HCT116 (cell line): ENCODE measurements around the gene ATF7. TPM values are rescaled to one million over a fixed set of nuclear protein-coding genes. Genes with fewer than 3 reads are reported as not detected.

Experiments
- ATAC-seq: fragments of 200-7000 bp; cut with Tn5 transposase; 2 replicates; pipeline ENCODE4 v1.9.1; 2020; ENCODE audit warnings: mild to moderate bottlenecking, moderate library complexity
- BruUV-seq: library from RNA; stranded (reverse); fragments of 400-500 nt; replicated peaks from 2 replicates; lab custom pipeline; 2021; lab: Mats Ljungman, UMichigan
- CTCF ChIA-PET: fragments of 300-600 bp; sonication (Branson Sonifier 250); formaldehyde crosslinking; loops from one replicate; lab custom pipeline; 2021; ENCODE audit warnings: antibody characterized with exemption; lab: Charles Lee
- POLR2A ChIA-PET: fragments of 300-600, 350-600 bp; sonication (Branson Sonifier 250); formaldehyde crosslinking; loops from one replicate; lab custom pipeline; 2021; ENCODE audit warnings: antibody characterized with exemption; lab: Charles Lee
- RAD21 ChIA-PET, 2 experiments: fragments of 300-600 bp; sonication (Branson Sonifier 250); formaldehyde crosslinking; loops; one replicate each; lab custom pipeline; 2023; ENCODE audit warnings: low total read pairs in 2 of 2; ENCODE audit not compliant: uncharacterized antibody in 2 of 2, unreplicated experiment in 2 of 2, low non-redundant PET in 1 of 2; lab: Charles Lee
- DNase-seq: peaks from one replicate; pipeline ENCODE4 v3.0.0-alpha.2; 2010; ENCODE audit warnings: low read depth, low spot score
- H2AFZ ChIP-seq: fragments of 200-600 bp; shearing (Covaris generic), sonication (generic); 2 replicates; pipeline ENCODE4 v1.6.1; 2017; ENCODE audit warnings: low read depth, mixed run types, mixed read lengths, antibody characterized with exemption, low read length; ENCODE audit not compliant: poor library complexity, severe bottlenecking
- H3K27ac ChIP-seq: 2 replicates; pipeline ENCODE4 v1.5.1; 2012; ENCODE audit warnings: low read depth, low read length
- H3K27me3 ChIP-seq: fragments of 200-600 bp; sonication (generic); 2 replicates; pipeline ENCODE4 v1.6.1; 2016; ENCODE audit warnings: mixed run types, low read length, mixed read lengths; ENCODE audit not compliant: insufficient read depth
- H3K36me3 ChIP-seq, 2 experiments: fragments of 200-500 bp in 1 of 2; fragments of 200-600 bp in 1 of 2; sonication (Bioruptor generic) in 1 of 2; sonication (generic) in 1 of 2; 2 replicates each; pipeline versions ENCODE4 v1.5.1 to v1.6.1; 2014 to 2016; ENCODE audit warnings: low read length in 2 of 2, inconsistent platforms in 1 of 2, mixed read lengths in 1 of 2, mixed run types in 1 of 2; ENCODE audit not compliant: insufficient read depth in 2 of 2, control insufficient read depth in 1 of 2
- H3K4me1 ChIP-seq, 2 experiments: fragments of 200-600 bp in 1 of 2; sonication (generic) in 1 of 2; 2 replicates each; pipeline versions ENCODE4 v1.5.1 to v1.6.1; 2012 to 2017; ENCODE audit warnings: low read length in 2 of 2, inconsistent platforms in 1 of 2, mild to moderate bottlenecking in 1 of 2, mixed read lengths in 1 of 2, mixed run types in 1 of 2, moderate library complexity in 1 of 2; ENCODE audit not compliant: insufficient read depth in 2 of 2, control insufficient read depth in 1 of 2
- H3K4me2 ChIP-seq: fragments of 200-600 bp; sonication (generic); 2 replicates; pipeline ENCODE4 v1.6.1; 2017; ENCODE audit warnings: mixed run types, low read length, mixed read lengths
- H3K4me3 ChIP-seq, 2 experiments: fragments of 200-600 bp in 1 of 2; sonication (generic) in 1 of 2; replicated peaks in 1 of 2; 2 replicates each; pipeline ENCODE4 v1.5.1; 2011 to 2016; ENCODE audit warnings: low read length in 2 of 2, control low read depth in 1 of 2, low read depth in 1 of 2, mild to moderate bottlenecking in 1 of 2, mixed read lengths in 1 of 2, mixed run types in 1 of 2
- H3K79me2 ChIP-seq: fragments of 200-600 bp; sonication (generic); 2 replicates; pipeline ENCODE4 v1.6.1; 2017; ENCODE audit warnings: mild to moderate bottlenecking, mixed run types, low read length, moderate library complexity, mixed read lengths; ENCODE audit not compliant: insufficient read depth
- H3K9ac ChIP-seq: fragments of 200-600 bp; sonication (generic); 2 replicates; pipeline ENCODE4 v1.6.1; 2016; ENCODE audit warnings: low read length, mixed read lengths
- H3K9me2 ChIP-seq: fragments of 200-600 bp; sonication (generic), shearing (Covaris generic); 2 replicates; pipeline ENCODE4 v1.6.1; 2017; ENCODE audit warnings: mixed run types, mild to moderate bottlenecking, moderate library complexity; ENCODE audit not compliant: insufficient read depth
- H3K9me3 ChIP-seq, 2 experiments: fragments of 200-500 bp in 1 of 2; fragments of 200-600 bp in 1 of 2; sonication (Bioruptor generic) in 1 of 2; sonication (generic) in 1 of 2; 2 replicates each; pipeline ENCODE4 v1.6.1; 2014 to 2017; ENCODE audit warnings: low read length in 2 of 2, mixed read lengths in 2 of 2, inconsistent platforms in 1 of 2, low read depth in 1 of 2, mild to moderate bottlenecking in 1 of 2, mixed run types in 1 of 2, moderate library complexity in 1 of 2; ENCODE audit not compliant: control insufficient read depth in 1 of 2, insufficient read depth in 1 of 2
- H4K20me1 ChIP-seq: fragments of 200-600 bp; sonication (generic), shearing (Covaris generic); 2 replicates; pipeline ENCODE4 v1.6.1; 2017; ENCODE audit warnings: mixed run types, mild to moderate bottlenecking, moderate library complexity; ENCODE audit not compliant: insufficient read depth
- CEBPB ChIP-seq: IDR thresholded peaks from 2 replicates; pipeline ENCODE4 v1.6.1; 2012; ENCODE audit warnings: low read depth
- JUND ChIP-seq: IDR thresholded peaks from 2 replicates; pipeline ENCODE4 v1.6.1; 2012
- SIN3A ChIP-seq: IDR thresholded peaks from 2 replicates; pipeline ENCODE4 v1.6.1; 2012; ENCODE audit warnings: low read depth
- intact Hi-C: fragments of 100-400 bp; cut with micrococcal nuclease; formaldehyde crosslinking; loops from 2 replicates; pipeline ENCODE4 v1.10.0; 2022
- total RNA-seq: library from RNA; stranded (reverse); gene quantifications from one replicate; pipeline ENCODE4 v1.2.1, GENCODE V29; 2021; ENCODE audit not compliant: unreplicated experiment
- TF ChIP-seq, protein P1 (sequence below), 3 experiments: fragments of 200-600 bp in 1 of 3; sonication (generic) in 1 of 3; IDR thresholded peaks in 2 of 3; conservative IDR thresholded peaks in 1 of 3; 2 replicates each; pipeline ENCODE4 v1.5.1; 2012 to 2017; ENCODE audit warnings: low read depth in 2 of 3, low read length in 2 of 3, antibody characterized with exemption in 1 of 3, borderline replicate concordance in 1 of 3, control low read depth in 1 of 3, mild to moderate bottlenecking in 1 of 3, mixed read lengths in 1 of 3, mixed run types in 1 of 3, moderate library complexity in 1 of 3; ENCODE audit not compliant: insufficient read depth in 1 of 3
- TF ChIP-seq, protein P2 (sequence below): IDR thresholded peaks from 2 replicates; pipeline ENCODE4 v1.6.1; 2012
- TF ChIP-seq, protein P3 (sequence below): IDR thresholded peaks from 2 replicates; pipeline ENCODE4 v1.6.1; 2012; ENCODE audit warnings: low read depth
- TF ChIP-seq, protein P4 (sequence below): IDR thresholded peaks from 2 replicates; pipeline ENCODE4 v1.6.1; 2012

Gene ATF7
- total RNA-seq, 1 experiment from 2014 or later, result 24.0 TPM

DNA sequence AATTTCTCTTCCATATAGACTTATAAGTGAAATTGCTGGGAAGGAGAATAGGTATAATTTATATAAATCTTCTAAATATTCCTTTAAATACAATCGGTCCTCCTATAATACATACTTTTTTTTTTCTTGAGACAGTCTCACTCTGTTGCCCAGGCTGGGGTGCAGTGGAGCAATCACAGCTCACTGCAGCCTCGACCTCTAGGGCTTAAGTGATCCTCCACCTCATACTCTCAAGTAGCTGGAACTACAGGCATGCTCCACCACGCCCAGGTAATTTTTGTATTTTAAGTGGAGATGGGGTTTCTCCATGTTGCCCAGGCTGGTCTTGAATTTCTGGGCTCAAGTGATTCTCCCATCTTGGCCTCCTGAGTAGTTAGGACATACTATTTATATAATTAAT is 89.2 kb downstream of the ATF7 start (continued):
- TF ChIP-seq, protein P1, sequence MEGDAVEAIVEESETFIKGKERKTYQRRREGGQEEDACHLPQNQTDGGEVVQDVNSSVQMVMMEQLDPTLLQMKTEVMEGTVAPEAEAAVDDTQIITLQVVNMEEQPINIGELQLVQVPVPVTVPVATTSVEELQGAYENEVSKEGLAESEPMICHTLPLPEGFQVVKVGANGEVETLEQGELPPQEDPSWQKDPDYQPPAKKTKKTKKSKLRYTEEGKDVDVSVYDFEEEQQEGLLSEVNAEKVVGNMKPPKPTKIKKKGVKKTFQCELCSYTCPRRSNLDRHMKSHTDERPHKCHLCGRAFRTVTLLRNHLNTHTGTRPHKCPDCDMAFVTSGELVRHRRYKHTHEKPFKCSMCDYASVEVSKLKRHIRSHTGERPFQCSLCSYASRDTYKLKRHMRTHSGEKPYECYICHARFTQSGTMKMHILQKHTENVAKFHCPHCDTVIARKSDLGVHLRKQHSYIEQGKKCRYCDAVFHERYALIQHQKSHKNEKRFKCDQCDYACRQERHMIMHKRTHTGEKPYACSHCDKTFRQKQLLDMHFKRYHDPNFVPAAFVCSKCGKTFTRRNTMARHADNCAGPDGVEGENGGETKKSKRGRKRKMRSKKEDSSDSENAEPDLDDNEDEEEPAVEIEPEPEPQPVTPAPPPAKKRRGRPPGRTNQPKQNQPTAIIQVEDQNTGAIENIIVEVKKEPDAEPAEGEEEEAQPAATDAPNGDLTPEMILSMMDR (IDR thresholded peaks at IDR 0.05 in 2 of 3, conservative IDR thresholded peaks at IDR 0.05 in 1 of 3; ENCODE audit: borderline replicate concordance in 1 of 3, insufficient read depth in 1 of 3, low read depth in 2 of 3, low read length in 2 of 3), result no peak
- TF ChIP-seq, protein P2, sequence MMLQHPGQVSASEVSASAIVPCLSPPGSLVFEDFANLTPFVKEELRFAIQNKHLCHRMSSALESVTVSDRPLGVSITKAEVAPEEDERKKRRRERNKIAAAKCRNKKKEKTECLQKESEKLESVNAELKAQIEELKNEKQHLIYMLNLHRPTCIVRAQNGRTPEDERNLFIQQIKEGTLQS, result no peak
- TF ChIP-seq, all 23 proteins: peak for 0

DNA sequence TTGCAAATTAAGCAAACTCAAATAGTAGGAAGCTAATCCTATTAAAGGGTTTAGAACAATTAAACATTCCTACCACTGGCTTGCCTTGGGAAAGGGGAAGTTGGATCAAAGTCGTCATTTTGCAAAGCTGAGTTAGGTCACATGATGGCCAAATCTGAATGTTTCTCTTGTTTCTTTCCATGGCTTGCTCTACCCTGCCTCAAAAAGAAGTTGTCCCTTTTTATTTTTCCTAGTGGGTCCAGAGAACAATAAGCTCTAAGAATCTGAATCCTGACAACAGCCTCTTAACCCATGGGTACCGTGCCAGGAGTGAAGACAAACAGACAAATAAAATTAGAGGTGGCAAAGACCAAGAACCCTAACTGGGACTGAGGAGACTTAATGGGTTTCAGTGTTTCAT is 92.7 kb downstream of the ATF7 start:
- H3K4me3 ChIP-seq, result no peak overlapping the region
- no peaks in the 10 kb centered on the region for H3K27me3 ChIP-seq
- H3K27ac ChIP-seq, result no peak overlapping the region
- no peak overlapping the region for H3K4me2 ChIP-seq
- no peak overlapping the region for H3K9ac ChIP-seq
- CTCF ChIA-PET, result interaction anchor here (0.9 to 1.2 kb wide), 2 partner anchors 9 to 142 kb away, joined by 3 read pairs; partner anchors contain the start of gene ATP5MC2
- RAD21 ChIA-PET, result no interaction called here
- BruUV-seq, result no TSS peak
- H3K9me2 ChIP-seq, result no peaks in the 10 kb centered on the region
- H3K4me1 ChIP-seq, result peaks cover 0 to 12% of the 10 kb centered on the region in 2 experiments; a peak in 2 of 4 replicates
- H3K36me3 ChIP-seq, result peaks cover 25 to 29% of the 10 kb centered on the region in 2 experiments
- DNase-seq (no peak), ATAC-seq (no peak)
- POLR2A ChIA-PET, result no interaction called here
- H3K79me2 ChIP-seq, result no peaks in the 10 kb centered on the region
- TF ChIP-seq CEBPB (no peak), SIN3A (no peak), JUND (no peak)
- TF ChIP-seq, protein P3, sequence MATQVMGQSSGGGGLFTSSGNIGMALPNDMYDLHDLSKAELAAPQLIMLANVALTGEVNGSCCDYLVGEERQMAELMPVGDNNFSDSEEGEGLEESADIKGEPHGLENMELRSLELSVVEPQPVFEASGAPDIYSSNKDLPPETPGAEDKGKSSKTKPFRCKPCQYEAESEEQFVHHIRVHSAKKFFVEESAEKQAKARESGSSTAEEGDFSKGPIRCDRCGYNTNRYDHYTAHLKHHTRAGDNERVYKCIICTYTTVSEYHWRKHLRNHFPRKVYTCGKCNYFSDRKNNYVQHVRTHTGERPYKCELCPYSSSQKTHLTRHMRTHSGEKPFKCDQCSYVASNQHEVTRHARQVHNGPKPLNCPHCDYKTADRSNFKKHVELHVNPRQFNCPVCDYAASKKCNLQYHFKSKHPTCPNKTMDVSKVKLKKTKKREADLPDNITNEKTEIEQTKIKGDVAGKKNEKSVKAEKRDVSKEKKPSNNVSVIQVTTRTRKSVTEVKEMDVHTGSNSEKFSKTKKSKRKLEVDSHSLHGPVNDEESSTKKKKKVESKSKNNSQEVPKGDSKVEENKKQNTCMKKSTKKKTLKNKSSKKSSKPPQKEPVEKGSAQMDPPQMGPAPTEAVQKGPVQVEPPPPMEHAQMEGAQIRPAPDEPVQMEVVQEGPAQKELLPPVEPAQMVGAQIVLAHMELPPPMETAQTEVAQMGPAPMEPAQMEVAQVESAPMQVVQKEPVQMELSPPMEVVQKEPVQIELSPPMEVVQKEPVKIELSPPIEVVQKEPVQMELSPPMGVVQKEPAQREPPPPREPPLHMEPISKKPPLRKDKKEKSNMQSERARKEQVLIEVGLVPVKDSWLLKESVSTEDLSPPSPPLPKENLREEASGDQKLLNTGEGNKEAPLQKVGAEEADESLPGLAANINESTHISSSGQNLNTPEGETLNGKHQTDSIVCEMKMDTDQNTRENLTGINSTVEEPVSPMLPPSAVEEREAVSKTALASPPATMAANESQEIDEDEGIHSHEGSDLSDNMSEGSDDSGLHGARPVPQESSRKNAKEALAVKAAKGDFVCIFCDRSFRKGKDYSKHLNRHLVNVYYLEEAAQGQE, result no peak
- TF ChIP-seq, protein P4, sequence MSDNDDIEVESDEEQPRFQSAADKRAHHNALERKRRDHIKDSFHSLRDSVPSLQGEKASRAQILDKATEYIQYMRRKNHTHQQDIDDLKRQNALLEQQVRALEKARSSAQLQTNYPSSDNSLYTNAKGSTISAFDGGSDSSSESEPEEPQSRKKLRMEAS, result no peak
- intact Hi-C loops, result no loop called here
- no peak overlapping the region for H2AFZ ChIP-seq
- no peaks in the 10 kb centered on the region for H3K9me3 ChIP-seq
- H4K20me1 ChIP-seq, result no peaks in the 10 kb centered on the region
